ENCODE results near the gene MRGPRD. TPM values are rescaled to one million over a fixed set of nuclear protein-coding genes. Genes with fewer than 3 reads are reported as not detected.
"Not testable (repeated sequence)": the region's sequence is repeated elsewhere in the genome, so short reads cannot be mapped to it uniquely, and the experiment has no call there.

Gene MRGPRD
- total RNA-seq, 1 donor from 2014 or later, result not detected

- peaks cover 31% of the 10 kb centered on the region for H3K4me1 ChIP-seq
- no peak overlapping the region for H3K27ac ChIP-seq (replicated peaks)
- H3K9me3 ChIP-seq (replicated peaks), result no peaks in the 10 kb centered on the region
- DNase-seq, result no peak
- TF ChIP-seq, protein P1, sequence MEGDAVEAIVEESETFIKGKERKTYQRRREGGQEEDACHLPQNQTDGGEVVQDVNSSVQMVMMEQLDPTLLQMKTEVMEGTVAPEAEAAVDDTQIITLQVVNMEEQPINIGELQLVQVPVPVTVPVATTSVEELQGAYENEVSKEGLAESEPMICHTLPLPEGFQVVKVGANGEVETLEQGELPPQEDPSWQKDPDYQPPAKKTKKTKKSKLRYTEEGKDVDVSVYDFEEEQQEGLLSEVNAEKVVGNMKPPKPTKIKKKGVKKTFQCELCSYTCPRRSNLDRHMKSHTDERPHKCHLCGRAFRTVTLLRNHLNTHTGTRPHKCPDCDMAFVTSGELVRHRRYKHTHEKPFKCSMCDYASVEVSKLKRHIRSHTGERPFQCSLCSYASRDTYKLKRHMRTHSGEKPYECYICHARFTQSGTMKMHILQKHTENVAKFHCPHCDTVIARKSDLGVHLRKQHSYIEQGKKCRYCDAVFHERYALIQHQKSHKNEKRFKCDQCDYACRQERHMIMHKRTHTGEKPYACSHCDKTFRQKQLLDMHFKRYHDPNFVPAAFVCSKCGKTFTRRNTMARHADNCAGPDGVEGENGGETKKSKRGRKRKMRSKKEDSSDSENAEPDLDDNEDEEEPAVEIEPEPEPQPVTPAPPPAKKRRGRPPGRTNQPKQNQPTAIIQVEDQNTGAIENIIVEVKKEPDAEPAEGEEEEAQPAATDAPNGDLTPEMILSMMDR (IDR thresholded peaks at IDR 0.05; ENCODE audit: borderline replicate concordance), result no peak
- intact Hi-C loops (cut with micrococcal nuclease), result no loop called here
- H3K27me3 ChIP-seq (ENCODE audit: low read depth), result no peaks in the 10 kb centered on the region
- no peaks in the 10 kb centered on the region for H3K36me3 ChIP-seq
- H3K4me3 ChIP-seq, result no peak overlapping the region
Measured at GRCh38 chr11:68974421-68975194, 6.2 kb downstream of the MRGPRD start.

DNA sequence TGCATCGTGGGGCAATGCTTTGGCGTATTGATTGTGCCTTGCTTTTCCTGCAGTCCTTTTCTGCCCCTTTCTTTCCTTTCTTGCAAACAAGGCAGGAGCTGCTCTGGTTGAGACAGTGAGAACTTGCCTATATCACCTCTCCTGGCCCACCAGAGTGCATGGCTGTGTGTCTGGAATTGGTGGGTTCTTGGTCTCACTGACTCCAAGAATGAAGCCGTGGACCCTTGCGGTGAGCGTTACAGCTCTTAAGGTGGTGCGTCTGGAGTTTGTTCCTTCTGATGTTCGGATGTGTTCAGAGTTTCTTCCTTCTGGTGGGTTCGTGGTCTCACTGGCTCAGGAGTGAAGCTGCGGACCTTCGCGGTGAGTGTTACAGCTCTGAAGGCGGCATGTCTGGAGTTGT lies 7.1 kb downstream of the MRGPRD start:
- intact Hi-C loops (cut with micrococcal nuclease), result not testable (repeated sequence)

GRCh38 chr11:68973219-68973618 lies 7.6 kb downstream of the MRGPRD start:
- Histone ChIP-seq H3K27me3 (ENCODE audit: low read depth) (no peaks in the 10 kb centered on the region), H3K4me1 (peaks cover 19% of the 10 kb centered on the region), H3K9me3 (replicated peaks) (no peaks in the 10 kb centered on the region), H3K36me3 (no peaks in the 10 kb centered on the region), H3K27ac (replicated peaks) (no peak overlapping the region), H3K4me3 (no peak overlapping the region)
- intact Hi-C loops (cut with micrococcal nuclease), result no loop called here
- no peak for DNase-seq
- TF ChIP-seq, protein P1 (IDR thresholded peaks at IDR 0.05; ENCODE audit: borderline replicate concordance), result no peak

More for the DNA sequence above, 7.1 kb downstream of the MRGPRD start:
- not testable (repeated sequence) for H3K27me3 ChIP-seq (ENCODE audit: low read depth); H3K9me3 ChIP-seq (replicated peaks); H3K27ac ChIP-seq (replicated peaks); DNase-seq; H3K4me3 ChIP-seq; H3K36me3 ChIP-seq
- peaks cover 24% of the 10 kb centered on the region for H3K4me1 ChIP-seq

- intact Hi-C loops (cut with micrococcal nuclease), result no loop called here
- H3K27me3 ChIP-seq (ENCODE audit: low read depth), result no peaks in the 10 kb centered on the region
Measured at GRCh38 chr11:68970921-68971636, 9.7 kb downstream of the MRGPRD start.

DNA sequence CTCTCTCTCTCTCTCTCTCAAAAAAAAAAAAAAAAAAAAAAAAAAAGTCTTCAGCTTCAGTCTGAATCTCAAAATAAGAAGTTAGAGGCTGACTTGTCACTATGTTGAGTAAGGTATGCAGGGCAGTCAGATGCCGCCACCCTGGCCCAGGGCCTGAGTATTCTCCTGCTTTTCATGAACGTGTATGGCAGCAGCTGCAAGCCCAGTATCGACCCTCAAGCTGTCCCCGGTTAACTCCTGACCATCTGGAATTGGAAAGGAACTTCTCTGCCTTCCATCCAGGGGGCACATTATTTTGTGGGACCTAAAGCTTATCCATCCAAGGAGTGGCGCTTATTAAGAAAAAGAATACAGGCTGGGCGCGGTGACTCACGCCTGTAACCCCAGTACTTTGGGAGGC lies 11.4 kb downstream of the MRGPRD start:
- H3K4me3 ChIP-seq, result no peak overlapping the region
- DNase-seq, result no peak
- H3K9me3 ChIP-seq (replicated peaks), result no peaks in the 10 kb centered on the region
- no peak overlapping the region for H3K27ac ChIP-seq (replicated peaks)
- TF ChIP-seq, protein P1 (IDR thresholded peaks at IDR 0.05; ENCODE audit: borderline replicate concordance), result no peak
- intact Hi-C loops (cut with micrococcal nuclease), result no loop called here
- no peaks in the 10 kb centered on the region for H3K36me3 ChIP-seq
- H3K4me1 ChIP-seq, result peaks cover 7% of the 10 kb centered on the region
- H3K27me3 ChIP-seq (ENCODE audit: low read depth), result no peaks in the 10 kb centered on the region

More at GRCh38 chr11:68970921-68971636, 9.7 kb downstream of the MRGPRD start:
- H3K36me3 ChIP-seq, result no peaks in the 10 kb centered on the region
- TF ChIP-seq, protein P1 (IDR thresholded peaks at IDR 0.05; ENCODE audit: borderline replicate concordance), result no peak
- H3K4me1 ChIP-seq, result peaks cover 10% of the 10 kb centered on the region
- DNase-seq, result no peak
- H3K4me3 ChIP-seq, result no peak overlapping the region
- H3K27ac ChIP-seq (replicated peaks), result no peak overlapping the region
- H3K9me3 ChIP-seq (replicated peaks), result no peaks in the 10 kb centered on the region
